GM12878 (cell line): ENCODE measurements around the gene MPZL1. TPM values are rescaled to one million over a fixed set of nuclear protein-coding genes. Genes with fewer than 3 reads are reported as not detected.

ENCODE experiments used
- CHD2 ChIP-seq: IDR thresholded peaks from 2 replicates; pipeline ENCODE4 v1.6.1; 2011; ENCODE audit warnings: low read depth, low read length, improper control_type of control experiment, borderline replicate concordance
- ELK1 ChIP-seq: IDR thresholded peaks from 2 replicates; pipeline ENCODE4 v1.6.1; 2012; ENCODE audit warnings: low read depth, low read length, improper control_type of control experiment
- IKZF1 ChIP-seq: fragments of 450-650 bp; conservative IDR thresholded peaks from 2 replicates; pipeline ENCODE4 v1.6.1; 2017; ENCODE audit warnings: antibody characterized with exemption, mild to moderate bottlenecking
- IRF4 ChIP-seq: IDR thresholded peaks from 2 replicates; pipeline ENCODE4 v1.6.1; 2011; ENCODE audit warnings: low read depth, low read length
- NFIC ChIP-seq: IDR thresholded peaks from 2 replicates; pipeline ENCODE4 v1.6.1; 2012; ENCODE audit warnings: low read depth, mild to moderate bottlenecking, inconsistent platforms, low read length, moderate library complexity
- PRDM15 ChIP-seq: fragments of 450-650 bp; formaldehyde crosslinking; IDR thresholded peaks from 2 replicates; pipeline ENCODE4 v1.4.0; 2020; ENCODE audit warnings: mild to moderate bottlenecking, moderate library complexity
- RELA ChIP-seq: fragments of 450-650 bp; IDR thresholded peaks from 2 replicates; pipeline ENCODE4 v1.8.0; 2014; ENCODE audit warnings: borderline replicate concordance; ENCODE audit not compliant: partially characterized antibody
- SRF ChIP-seq, 2 experiments: IDR thresholded peaks; 2 replicates each; pipeline ENCODE4 v1.6.1; 2011; ENCODE audit warnings: low read depth in 2 of 2, low read length in 2 of 2, mild to moderate bottlenecking in 1 of 2, moderate library complexity in 1 of 2
- USF2 ChIP-seq: IDR thresholded peaks from 2 replicates; pipeline ENCODE4 v1.6.1; 2011; ENCODE audit warnings: low read depth, low read length, improper control_type of control experiment, borderline replicate concordance
- polyA plus RNA-seq, 11 experiments: library from polyadenylated mRNA; depleted of rRNA in 4 of 11; unstranded in 6 of 11; stranded (reverse) in 5 of 11; fragments of >200 nt; fragmentation: Nextera tagmentation in 4 of 11; fragmentation: Illumina TruSeq in 1 of 11; extraction: Ambion mirVana in 4 of 11; extraction: Trizol in 1 of 11; gene quantifications; 1 replicate in 1 of 11; 2 replicates in 10 of 11; pipeline versions ENCODE4 v1.2.1 to v1.2.3, GENCODE V29; 2011 to 2016; ENCODE audit warnings: inconsistent platforms in 2 of 11, missing spikeins in 2 of 11, low read depth in 1 of 11
- total RNA-seq, 4 experiments: library from RNA; depleted of rRNA in 3 of 4; stranded (reverse); fragments of >200 nt in 3 of 4; fragmentation: Illumina TruSeq in 1 of 4; extraction: Trizol in 1 of 4; gene quantifications; 2 replicates each; pipeline versions ENCODE4 v1.2.1 to v1.2.3, GENCODE V29; 2013 to 2021
- TF ChIP-seq, protein P1 (sequence below): fragments of 450-650 bp; IDR thresholded peaks from 2 replicates; pipeline ENCODE4 v1.6.1; 2016; ENCODE audit warnings: mild to moderate bottlenecking
- TF ChIP-seq, protein P2 (sequence below): IDR thresholded peaks from 2 replicates; pipeline ENCODE4 v1.6.1; 2012; ENCODE audit warnings: low read depth, low read length, improper control_type of control experiment
- TF ChIP-seq, protein P3 (sequence below), 3 experiments: IDR thresholded peaks in 2 of 3; conservative IDR thresholded peaks in 1 of 3; 2 replicates each; pipeline ENCODE4 v1.5.1; 2011; ENCODE audit warnings: low read depth in 3 of 3, low read length in 3 of 3, mild to moderate bottlenecking in 3 of 3, control low read depth in 2 of 3, moderate library complexity in 2 of 3, inconsistent platforms in 1 of 3, mixed read lengths in 1 of 3; ENCODE audit not compliant: control insufficient read depth in 2 of 3, insufficient read depth in 1 of 3; ENCODE audit errors: extremely low read depth in 1 of 3

Gene MPZL1
- total and polyA plus RNA-seq, 10 of the 15 experiments (the other 5 are each of a cell fraction or from before 2014, with no cell fraction given): 9.8 to 60.9 (median 45.9) TPM

DNA sequence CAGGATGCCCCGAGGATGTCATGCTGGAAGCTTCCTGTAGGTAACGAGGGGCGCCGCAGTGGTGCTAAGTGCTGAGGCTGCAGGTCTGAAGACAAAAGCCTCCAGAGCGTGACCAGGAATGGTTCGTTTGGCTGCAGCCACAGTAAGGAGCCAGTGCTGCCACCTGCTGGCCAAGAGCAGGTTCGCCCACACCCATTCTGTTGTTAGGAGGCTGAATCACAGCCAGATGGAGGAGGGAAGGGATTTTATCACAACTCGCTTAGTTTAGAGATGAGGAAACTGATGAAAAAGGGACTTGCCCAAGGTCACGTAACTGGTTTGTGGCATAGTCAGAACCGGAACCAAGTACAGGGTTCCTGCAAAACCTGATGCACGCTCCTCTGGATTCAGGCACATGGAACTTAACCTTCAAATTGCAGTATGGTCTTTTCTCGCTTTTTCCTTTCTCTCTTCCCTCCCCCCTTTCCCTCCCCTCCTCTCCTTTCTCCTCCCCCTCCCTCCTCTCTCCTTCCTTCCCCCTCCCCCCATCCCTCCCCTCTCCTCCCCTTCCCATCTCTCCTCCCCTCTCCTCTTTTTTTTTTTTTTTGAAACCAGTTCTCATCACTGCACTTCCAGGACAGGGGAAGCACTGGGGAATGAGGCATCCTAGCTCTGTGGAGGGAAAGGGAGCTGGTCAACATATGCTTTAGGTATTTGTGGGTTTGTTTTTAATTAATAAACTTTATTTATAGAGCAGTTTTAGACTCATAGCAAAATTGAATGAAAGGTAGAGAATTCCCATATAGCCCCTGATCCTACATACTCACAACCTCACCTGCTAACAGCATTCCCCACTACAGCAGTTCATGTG, 81.8 kb downstream of the MPZL1 start (continued):
- TF ChIP-seq RELA (peak; percentile 73), PRDM15 (CRISPR knock-in tag) (no peak), NFIC (no peak), USF2 (peak; percentile 11; the same call in 1 of the 2 replicates), CHD2 (0 out of 2 replicates have a peak, but pooled peaks have one; percentile 21), ELK1 (no peak), IRF4 (0 out of 2 replicates have a peak, but pooled peaks have one; percentile 42), IKZF1 (peak; percentile 50; the same call in 1 of the 2 replicates), SRF (IDR thresholded peaks at IDR 0.05; ENCODE audit: low read depth in 2 of 2, low read length in 2 of 2) (0 out of 4 replicates have a peak, but pooled peaks of 1 of the 2 experiments have one; percentile 6)
- TF ChIP-seq, protein P1, sequence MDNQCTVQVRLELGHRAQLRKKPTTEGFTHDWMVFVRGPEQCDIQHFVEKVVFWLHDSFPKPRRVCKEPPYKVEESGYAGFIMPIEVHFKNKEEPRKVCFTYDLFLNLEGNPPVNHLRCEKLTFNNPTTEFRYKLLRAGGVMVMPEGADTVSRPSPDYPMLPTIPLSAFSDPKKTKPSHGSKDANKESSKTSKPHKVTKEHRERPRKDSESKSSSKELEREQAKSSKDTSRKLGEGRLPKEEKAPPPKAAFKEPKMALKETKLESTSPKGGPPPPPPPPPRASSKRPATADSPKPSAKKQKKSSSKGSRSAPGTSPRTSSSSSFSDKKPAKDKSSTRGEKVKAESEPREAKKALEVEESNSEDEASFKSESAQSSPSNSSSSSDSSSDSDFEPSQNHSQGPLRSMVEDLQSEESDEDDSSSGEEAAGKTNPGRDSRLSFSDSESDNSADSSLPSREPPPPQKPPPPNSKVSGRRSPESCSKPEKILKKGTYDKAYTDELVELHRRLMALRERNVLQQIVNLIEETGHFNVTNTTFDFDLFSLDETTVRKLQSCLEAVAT: peak; percentile 56; the same call in 1 of the 2 replicates
- TF ChIP-seq, protein P2, sequence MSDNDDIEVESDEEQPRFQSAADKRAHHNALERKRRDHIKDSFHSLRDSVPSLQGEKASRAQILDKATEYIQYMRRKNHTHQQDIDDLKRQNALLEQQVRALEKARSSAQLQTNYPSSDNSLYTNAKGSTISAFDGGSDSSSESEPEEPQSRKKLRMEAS: no peak
- TF ChIP-seq, protein P3, sequence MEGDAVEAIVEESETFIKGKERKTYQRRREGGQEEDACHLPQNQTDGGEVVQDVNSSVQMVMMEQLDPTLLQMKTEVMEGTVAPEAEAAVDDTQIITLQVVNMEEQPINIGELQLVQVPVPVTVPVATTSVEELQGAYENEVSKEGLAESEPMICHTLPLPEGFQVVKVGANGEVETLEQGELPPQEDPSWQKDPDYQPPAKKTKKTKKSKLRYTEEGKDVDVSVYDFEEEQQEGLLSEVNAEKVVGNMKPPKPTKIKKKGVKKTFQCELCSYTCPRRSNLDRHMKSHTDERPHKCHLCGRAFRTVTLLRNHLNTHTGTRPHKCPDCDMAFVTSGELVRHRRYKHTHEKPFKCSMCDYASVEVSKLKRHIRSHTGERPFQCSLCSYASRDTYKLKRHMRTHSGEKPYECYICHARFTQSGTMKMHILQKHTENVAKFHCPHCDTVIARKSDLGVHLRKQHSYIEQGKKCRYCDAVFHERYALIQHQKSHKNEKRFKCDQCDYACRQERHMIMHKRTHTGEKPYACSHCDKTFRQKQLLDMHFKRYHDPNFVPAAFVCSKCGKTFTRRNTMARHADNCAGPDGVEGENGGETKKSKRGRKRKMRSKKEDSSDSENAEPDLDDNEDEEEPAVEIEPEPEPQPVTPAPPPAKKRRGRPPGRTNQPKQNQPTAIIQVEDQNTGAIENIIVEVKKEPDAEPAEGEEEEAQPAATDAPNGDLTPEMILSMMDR (IDR thresholded peaks at IDR 0.05 in 2 of 3, conservative IDR thresholded peaks at IDR 0.05 in 1 of 3; ENCODE audit: control insufficient read depth in 2 of 3, extremely low read depth in 1 of 3, insufficient read depth in 1 of 3, low read depth in 3 of 3, low read length in 3 of 3): peak; percentile 95 to 100 (median 95); a peak in 5 of 6 replicates
